Measurements from ENCODE around the gene MAB21L3.

MAB21L3 gene

GRCh38 chr1:116110567-116111523 is at the start of gene MAB21L3:
Gene MAB21L3, plus strand, starts transcription at chr1:116111399. Its CDS starts 1,217 bp downstream, at chr1:116112616.
- no peak for DNase-seq

- DNase-seq: no peak
Observed at GRCh38 chr1:116062201-116062600, 49.0 kb upstream of the MAB21L3 start.

- DNase-seq: no peak
Observed at GRCh38 chr1:116064616-116065015, 46.6 kb upstream of the MAB21L3 start.

- no peak for DNase-seq
Observed at GRCh38 chr1:116066868-116067565, 44.2 kb upstream of the MAB21L3 start.

GRCh38 chr1:116067566-116067890 is 43.7 kb upstream of the MAB21L3 start:
- DNase-seq: no peak

GRCh38 chr1:116075575-116075974 is 35.6 kb upstream of the MAB21L3 start:
- no peak for DNase-seq

GRCh38 chr1:116075990-116076389 is 35.2 kb upstream of the MAB21L3 start:
- no peak for DNase-seq

- no peak for DNase-seq
Observed at GRCh38 chr1:116076831-116077230, 34.4 kb upstream of the MAB21L3 start.

- no peak for DNase-seq
Observed at GRCh38 chr1:116078699-116079223, 32.4 kb upstream of the MAB21L3 start.

GRCh38 chr1:116087628-116088027 is 23.6 kb upstream of the MAB21L3 start:
- no peak for DNase-seq

- DNase-seq: no peak
Observed at GRCh38 chr1:116089870-116090269, 21.3 kb upstream of the MAB21L3 start.

GRCh38 chr1:116091083-116091482 is 20.1 kb upstream of the MAB21L3 start:
- no peak for DNase-seq

GRCh38 chr1:116092752-116093489 is 18.3 kb upstream of the MAB21L3 start:
- DNase-seq: no peak

GRCh38 chr1:116095027-116095426 is 16.2 kb upstream of the MAB21L3 start:
- DNase-seq: no peak

- no peak for DNase-seq
Observed at GRCh38 chr1:116096013-116096618, 15.1 kb upstream of the MAB21L3 start.

- no peak for DNase-seq
Observed at GRCh38 chr1:116097626-116098025, 13.6 kb upstream of the MAB21L3 start.

GRCh38 chr1:116099379-116099778 is 11.8 kb upstream of the MAB21L3 start:
- no peak for DNase-seq

- DNase-seq: no peak
Observed at GRCh38 chr1:116099919-116100318, 11.3 kb upstream of the MAB21L3 start.

- DNase-seq: no peak
Observed at GRCh38 chr1:116104667-116105066, 6.5 kb upstream of the MAB21L3 start.

- DNase-seq: no peak
Observed at GRCh38 chr1:116105996-116106395, 5.2 kb upstream of the MAB21L3 start.

- DNase-seq: no peak
Observed at GRCh38 chr1:116106646-116107045, 4.6 kb upstream of the MAB21L3 start.

GRCh38 chr1:116107371-116107770 is 3.8 kb upstream of the MAB21L3 start:
- no peak for DNase-seq

GRCh38 chr1:116111524-116112021 is 374 bp downstream of the MAB21L3 start:
- DNase-seq: no peak

Measured in NCI-H2107 (cell line).